Neural crest cell (in vitro differentiated cells): ENCODE data around the gene DIPK1C. TPM values are rescaled to one million over a fixed set of nuclear protein-coding genes. Genes with fewer than 3 reads are reported as not detected.

ENCODE experiments used
- DNase-seq: peaks from one replicate; pipeline ENCODE4 v3.0.0; 2021; ENCODE audit warnings: low read depth, mixed read lengths, low spot score
- H3K27ac Mint-ChIP-seq: one replicate; pipeline ENCODE4 v1.8.0; 2021; ENCODE audit warnings: mild to moderate bottlenecking, mixed read lengths; ENCODE audit not compliant: unreplicated experiment
- H3K27me3 Mint-ChIP-seq: 2 replicates; pipeline ENCODE4 v1.8.0; 2021; ENCODE audit warnings: low read depth, mild to moderate bottlenecking, mixed read lengths
- H3K36me3 Mint-ChIP-seq: 2 replicates; pipeline ENCODE4 v1.8.0; 2021; ENCODE audit warnings: low read depth, mild to moderate bottlenecking, mixed read lengths
- H3K4me1 Mint-ChIP-seq: 2 replicates; pipeline ENCODE4 v1.8.0; 2021; ENCODE audit warnings: mixed read lengths
- H3K4me3 Mint-ChIP-seq: one replicate; pipeline ENCODE4 v1.8.0; 2021; ENCODE audit warnings: mild to moderate bottlenecking, mixed read lengths
- H3K9me3 Mint-ChIP-seq: 2 replicates; pipeline ENCODE4 v1.8.0; 2021; ENCODE audit warnings: mixed read lengths
- CTCF ChIP-seq: fragments of 200-600 bp; sonication (generic); conservative IDR thresholded peaks from 2 replicates; pipeline ENCODE4 v1.5.0; 2021; ENCODE audit warnings: antibody characterized with exemption, mild to moderate bottlenecking
- total RNA-seq: library from RNA; stranded (reverse); gene quantifications from 2 replicates; pipeline ENCODE4 v1.2.1, GENCODE V29; 2021

Gene DIPK1C
- total RNA-seq, 1 donor from 2014 or later: not detected

- DNase-seq: no peak
- no peaks in the 10 kb centered on the region for H3K36me3 Mint-ChIP-seq
- no peak for TF ChIP-seq CTCF
- peaks cover 9% of the 10 kb centered on the region for H3K4me1 Mint-ChIP-seq
- no peak overlapping the region for H3K27ac Mint-ChIP-seq
- H3K4me3 Mint-ChIP-seq: peak overlapping the region; percentile 44
- H3K27me3 Mint-ChIP-seq: peaks cover 84% of the 10 kb centered on the region
- no peaks in the 10 kb centered on the region for H3K9me3 Mint-ChIP-seq
Measured at GRCh38 chr18:74456349-74457042, 612 bp downstream of the DIPK1C start.

DNA sequence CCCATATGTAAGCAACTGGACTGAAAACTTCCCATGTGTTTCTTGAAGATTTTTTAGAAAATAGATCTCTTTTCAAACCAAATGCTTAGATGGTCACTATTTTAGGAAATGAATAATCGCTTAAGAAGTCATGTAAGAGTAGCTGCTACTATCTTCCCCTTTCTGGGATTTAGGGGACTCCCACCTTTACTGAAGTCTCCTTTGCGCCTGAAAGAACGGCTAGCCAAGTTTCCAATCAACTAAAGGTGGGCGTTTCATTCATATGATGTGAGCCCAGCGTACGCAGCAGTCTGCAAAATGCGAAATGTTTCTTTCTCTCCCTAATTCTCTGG is 1.1 kb downstream of the DIPK1C start:
- TF ChIP-seq CTCF: no peak
- DNase-seq: no peak
- Mint-ChIP-seq H3K9me3 (no peaks in the 10 kb centered on the region), H3K27me3 (peaks cover 83% of the 10 kb centered on the region), H3K4me1 (peaks cover 9% of the 10 kb centered on the region), H3K27ac (no peak overlapping the region), H3K36me3 (no peaks in the 10 kb centered on the region), H3K4me3 (peak overlapping the region; percentile 44)

DNA sequence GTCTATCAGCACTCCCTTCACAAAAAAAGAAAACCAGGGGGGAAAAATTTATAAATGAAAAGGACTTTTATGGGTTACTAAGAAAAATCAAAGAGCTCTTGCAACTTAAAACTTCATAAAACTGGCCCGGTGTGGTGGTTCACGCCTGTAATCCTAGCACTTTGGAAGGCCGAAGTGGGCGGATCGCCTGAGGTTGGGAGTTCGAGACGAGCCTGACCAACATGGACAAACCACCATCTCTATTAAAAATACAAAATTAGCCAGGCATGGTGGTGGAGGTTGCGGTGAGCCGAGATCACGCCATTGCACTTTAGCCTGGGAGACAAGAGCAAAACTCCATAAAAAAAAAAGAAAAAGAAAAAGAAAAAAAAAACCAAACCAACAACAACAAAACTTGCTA is 1.7 kb downstream of the DIPK1C start:
- DNase-seq: no peak
- no peak for TF ChIP-seq CTCF
- H3K9me3 Mint-ChIP-seq: no peaks in the 10 kb centered on the region

DNA sequence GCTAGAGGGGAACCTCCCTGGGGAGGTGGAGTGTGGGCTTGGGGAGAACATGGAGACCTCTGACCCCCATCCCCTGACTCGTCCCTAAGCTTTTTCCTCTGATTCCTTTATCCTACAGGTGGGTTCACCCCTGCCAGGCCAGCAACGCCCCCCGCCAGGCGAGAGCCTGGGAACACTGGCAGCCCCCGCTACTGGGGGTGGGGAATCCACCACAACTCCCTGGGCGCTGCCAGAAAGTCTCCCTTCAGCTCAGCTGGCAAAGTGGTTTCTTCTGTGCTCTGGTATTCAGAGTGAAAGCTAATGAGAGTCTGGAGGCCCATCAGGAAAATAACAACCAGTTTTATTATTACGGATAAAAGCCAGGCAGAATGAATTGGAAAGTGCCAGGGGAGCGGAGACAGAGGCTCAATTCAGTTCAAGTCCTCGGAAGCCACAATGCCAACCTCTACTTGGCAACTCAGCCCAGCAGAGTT is 2.8 kb downstream of the DIPK1C start:
- no peak for TF ChIP-seq CTCF
- Mint-ChIP-seq H3K9me3 (no peaks in the 10 kb centered on the region), H3K36me3 (no peaks in the 10 kb centered on the region), H3K27me3 (peaks cover 67% of the 10 kb centered on the region), H3K4me1 (peaks cover 9% of the 10 kb centered on the region), H3K27ac (no peak overlapping the region), H3K4me3 (peak overlapping the region; percentile 56)
- DNase-seq: no peak

More for the DNA sequence above, 1.7 kb downstream of the DIPK1C start:
- no peak overlapping the region for H3K4me3 Mint-ChIP-seq
- H3K27ac Mint-ChIP-seq: no peak overlapping the region
- H3K36me3 Mint-ChIP-seq: no peaks in the 10 kb centered on the region
- peaks cover 78% of the 10 kb centered on the region for H3K27me3 Mint-ChIP-seq
- H3K4me1 Mint-ChIP-seq: peaks cover 9% of the 10 kb centered on the region

GRCh38 chr18:74453642-74454198 is 3.4 kb downstream of the DIPK1C start:
- Mint-ChIP-seq H3K27ac (no peak overlapping the region), H3K27me3 (peaks cover 61% of the 10 kb centered on the region), H3K4me3 (peak overlapping the region; percentile 56), H3K36me3 (no peaks in the 10 kb centered on the region), H3K4me1 (peaks cover 9% of the 10 kb centered on the region), H3K9me3 (no peaks in the 10 kb centered on the region)
- no peak for DNase-seq
- TF ChIP-seq CTCF: no peak
